ENCODE results near the gene CBLB. TPM values are rescaled to one million over a fixed set of nuclear protein-coding genes. Genes with fewer than 3 reads are reported as not detected.

CBLB gene
- total and polyA plus RNA-seq, 9 of the 15 experiments (the other 6 are each of a cell fraction or from before 2014, with no cell fraction given) = 1.8 to 8.1 (median 5.3) TPM

GRCh38 chr3:105793040-105793439 is 75.8 kb downstream of the CBLB start (continued):
- TF ChIP-seq, protein P1, sequence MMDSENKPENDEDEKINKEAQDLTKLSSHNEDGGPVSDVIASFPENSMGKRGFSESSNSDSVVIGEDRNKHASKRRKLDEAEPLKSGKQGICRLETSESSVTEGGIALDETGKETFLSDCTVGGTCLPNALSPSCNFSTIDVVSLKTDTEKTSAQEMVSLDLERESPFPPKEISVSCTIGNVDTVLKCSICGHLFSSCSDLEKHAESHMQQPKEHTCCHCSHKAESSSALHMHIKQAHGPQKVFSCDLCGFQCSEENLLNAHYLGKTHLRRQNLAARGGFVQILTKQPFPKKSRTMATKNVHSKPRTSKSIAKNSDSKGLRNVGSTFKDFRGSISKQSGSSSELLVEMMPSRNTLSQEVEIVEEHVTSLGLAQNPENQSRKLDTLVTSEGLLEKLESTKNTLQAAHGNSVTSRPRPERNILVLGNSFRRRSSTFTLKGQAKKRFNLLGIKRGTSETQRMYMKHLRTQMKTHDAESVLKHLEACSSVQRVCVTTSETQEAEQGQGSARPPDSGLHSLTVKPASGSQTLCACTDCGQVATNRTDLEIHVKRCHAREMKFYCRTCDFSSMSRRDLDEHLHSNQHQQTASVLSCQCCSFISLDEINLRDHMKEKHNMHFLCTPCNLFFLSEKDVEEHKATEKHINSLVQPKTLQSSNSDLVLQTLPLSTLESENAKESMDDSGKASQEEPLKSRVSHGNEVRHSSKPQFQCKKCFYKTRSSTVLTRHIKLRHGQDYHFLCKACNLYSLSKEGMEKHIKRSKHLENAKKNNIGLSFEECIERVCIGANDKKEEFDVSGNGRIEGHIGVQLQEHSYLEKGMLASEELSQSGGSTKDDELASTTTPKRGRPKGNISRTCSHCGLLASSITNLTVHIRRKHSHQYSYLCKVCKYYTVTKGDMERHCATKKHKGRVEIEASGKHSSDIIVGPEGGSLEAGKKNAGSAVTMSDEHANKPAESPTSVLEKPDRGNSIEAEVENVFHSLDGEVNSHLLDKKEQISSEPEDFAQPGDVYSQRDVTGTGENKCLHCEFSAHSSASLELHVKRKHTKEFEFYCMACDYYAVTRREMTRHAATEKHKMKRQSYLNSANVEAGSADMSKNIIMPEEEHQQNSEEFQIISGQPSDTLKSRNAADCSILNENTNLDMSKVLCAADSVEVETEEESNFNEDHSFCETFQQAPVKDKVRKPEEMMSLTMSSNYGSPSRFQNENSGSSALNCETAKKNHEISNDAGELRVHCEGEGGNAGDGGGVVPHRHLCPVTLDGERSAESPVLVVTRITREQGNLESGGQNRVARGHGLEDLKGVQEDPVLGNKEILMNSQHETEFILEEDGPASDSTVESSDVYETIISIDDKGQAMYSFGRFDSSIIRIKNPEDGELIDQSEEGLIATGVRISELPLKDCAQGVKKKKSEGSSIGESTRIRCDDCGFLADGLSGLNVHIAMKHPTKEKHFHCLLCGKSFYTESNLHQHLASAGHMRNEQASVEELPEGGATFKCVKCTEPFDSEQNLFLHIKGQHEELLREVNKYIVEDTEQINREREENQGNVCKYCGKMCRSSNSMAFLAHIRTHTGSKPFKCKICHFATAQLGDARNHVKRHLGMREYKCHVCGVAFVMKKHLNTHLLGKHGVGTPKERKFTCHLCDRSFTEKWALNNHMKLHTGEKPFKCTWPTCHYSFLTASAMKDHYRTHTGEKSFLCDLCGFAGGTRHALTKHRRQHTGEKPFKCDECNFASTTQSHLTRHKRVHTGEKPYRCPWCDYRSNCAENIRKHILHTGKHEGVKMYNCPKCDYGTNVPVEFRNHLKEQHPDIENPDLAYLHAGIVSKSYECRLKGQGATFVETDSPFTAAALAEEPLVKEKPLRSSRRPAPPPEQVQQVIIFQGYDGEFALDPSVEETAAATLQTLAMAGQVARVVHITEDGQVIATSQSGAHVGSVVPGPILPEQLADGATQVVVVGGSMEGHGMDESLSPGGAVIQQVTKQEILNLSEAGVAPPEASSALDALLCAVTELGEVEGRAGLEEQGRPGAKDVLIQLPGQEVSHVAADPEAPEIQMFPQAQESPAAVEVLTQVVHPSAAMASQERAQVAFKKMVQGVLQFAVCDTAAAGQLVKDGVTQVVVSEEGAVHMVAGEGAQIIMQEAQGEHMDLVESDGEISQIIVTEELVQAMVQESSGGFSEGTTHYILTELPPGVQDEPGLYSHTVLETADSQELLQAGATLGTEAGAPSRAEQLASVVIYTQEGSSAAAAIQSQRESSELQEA (IDR thresholded peaks at IDR 0.05; ENCODE audit: low read depth) = no peak
- TF ChIP-seq KAT8 (IDR thresholded peaks at IDR 0.05; ENCODE audit: low read depth) = no peak

Data from K562 (cell line).